Effector memory CD8-positive, alpha-beta T cell (primary cell): ENCODE results near the gene STARD13.
A peak's percentile ranks its signal among the peaks of the same experiment; 100 is the strongest.

ENCODE experiments used
- ATAC-seq: fragments of 150-1000 bp; cut with Tn5 transposase; replicated peaks from 2 replicates; pipeline ENCODE4 v1.10.0; 2021; ENCODE audit warnings: mild to moderate bottlenecking, moderate library complexity
- DNase-seq, 3 experiments: peaks; one replicate each; pipeline ENCODE4 v3.0.0; 2021
- H3K27ac Mint-ChIP-seq, 2 donors: one replicate each; pipeline ENCODE4 v1.8.0; 2022; ENCODE audit warnings: mild to moderate bottlenecking in 2 of 2, mixed read lengths in 2 of 2, moderate library complexity in 2 of 2
- H3K27me3 Mint-ChIP-seq, 2 donors: one replicate each; pipeline ENCODE4 v1.8.0; 2022; ENCODE audit warnings: mixed read lengths in 2 of 2
- H3K36me3 Mint-ChIP-seq: one replicate; pipeline ENCODE4 v1.8.0; 2022; ENCODE audit warnings: mild to moderate bottlenecking, moderate library complexity, mixed read lengths; ENCODE audit not compliant: insufficient read depth
- H3K4me1 Mint-ChIP-seq, 2 donors: one replicate each; pipeline ENCODE4 v1.8.0; 2022; ENCODE audit warnings: low read depth in 2 of 2, mixed read lengths in 2 of 2
- H3K4me3 Mint-ChIP-seq, 2 donors: one replicate each; pipeline ENCODE4 v1.8.0; 2022; ENCODE audit warnings: mild to moderate bottlenecking in 2 of 2, mixed read lengths in 2 of 2, moderate library complexity in 2 of 2
- H3K9me3 Mint-ChIP-seq, 2 donors: one replicate each; pipeline ENCODE4 v1.8.0; 2022; ENCODE audit warnings: mixed read lengths in 2 of 2

Gene STARD13

DNA sequence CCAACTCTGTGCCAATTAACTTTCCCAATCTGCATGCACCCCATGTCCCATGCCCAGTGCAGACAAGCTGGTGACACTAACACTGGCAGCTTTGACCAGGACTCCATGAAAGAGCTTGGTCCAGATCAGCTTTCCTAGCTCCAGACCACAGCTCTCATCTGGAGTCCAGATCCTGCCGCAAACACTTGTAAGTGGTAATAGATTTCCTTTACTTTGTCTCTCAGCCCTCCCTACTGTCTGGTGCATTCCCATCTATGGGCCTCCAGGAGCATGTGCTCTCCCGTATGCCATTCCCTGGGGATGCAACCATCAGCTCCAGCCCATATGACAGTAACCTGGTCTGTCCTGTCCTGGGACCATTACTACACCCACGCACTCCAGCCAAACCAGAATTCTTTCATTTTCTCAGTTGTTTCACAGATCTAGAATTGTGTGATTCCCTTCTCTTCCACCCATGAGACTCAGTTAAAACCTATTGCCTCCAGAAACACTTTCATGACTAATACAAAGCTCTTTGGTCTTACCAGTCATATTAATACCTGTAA, 4.9 kb upstream of the STARD13 start:
- H3K27me3 Mint-ChIP-seq = peaks cover 29 to 52% of the 10 kb centered on the region in 2 donors
- H3K4me3 Mint-ChIP-seq = no peak overlapping the region
- no peak for ATAC-seq
- DNase-seq = no peak
- no peak overlapping the region for H3K27ac Mint-ChIP-seq
- H3K36me3 Mint-ChIP-seq = no peaks in the 10 kb centered on the region
- H3K9me3 Mint-ChIP-seq = no peaks in the 10 kb centered on the region
- H3K4me1 Mint-ChIP-seq = peaks cover 11 to 13% of the 10 kb centered on the region in 2 donors

DNA sequence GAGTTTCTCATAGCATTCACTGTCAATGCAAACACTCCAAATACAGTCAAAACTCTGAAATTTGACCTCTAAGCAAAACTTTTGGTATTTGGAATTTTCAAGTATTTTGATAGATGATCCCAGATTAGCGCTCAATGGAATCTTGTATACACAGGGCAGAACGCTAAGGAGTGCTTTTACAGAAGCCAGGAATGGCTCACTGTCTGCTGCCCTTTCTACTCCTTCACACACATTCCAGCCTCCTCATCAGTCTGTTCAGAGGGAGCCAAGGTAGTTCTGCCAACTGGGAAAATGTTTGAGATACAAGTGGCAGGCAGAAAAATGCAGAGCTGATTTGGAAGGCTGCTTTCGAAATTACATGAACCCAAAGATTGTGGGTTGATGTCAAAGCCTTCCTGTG, 4.4 kb upstream of the STARD13 start:
- no peak for ATAC-seq
- H3K27me3 Mint-ChIP-seq = peaks cover 33 to 52% of the 10 kb centered on the region in 2 donors
- peaks cover 16 to 17% of the 10 kb centered on the region in 2 donors for H3K4me1 Mint-ChIP-seq
- H3K4me3 Mint-ChIP-seq = no peak overlapping the region
- H3K9me3 Mint-ChIP-seq = no peaks in the 10 kb centered on the region
- H3K27ac Mint-ChIP-seq = no peak overlapping the region
- DNase-seq = no peak
- H3K36me3 Mint-ChIP-seq = no peaks in the 10 kb centered on the region

DNA sequence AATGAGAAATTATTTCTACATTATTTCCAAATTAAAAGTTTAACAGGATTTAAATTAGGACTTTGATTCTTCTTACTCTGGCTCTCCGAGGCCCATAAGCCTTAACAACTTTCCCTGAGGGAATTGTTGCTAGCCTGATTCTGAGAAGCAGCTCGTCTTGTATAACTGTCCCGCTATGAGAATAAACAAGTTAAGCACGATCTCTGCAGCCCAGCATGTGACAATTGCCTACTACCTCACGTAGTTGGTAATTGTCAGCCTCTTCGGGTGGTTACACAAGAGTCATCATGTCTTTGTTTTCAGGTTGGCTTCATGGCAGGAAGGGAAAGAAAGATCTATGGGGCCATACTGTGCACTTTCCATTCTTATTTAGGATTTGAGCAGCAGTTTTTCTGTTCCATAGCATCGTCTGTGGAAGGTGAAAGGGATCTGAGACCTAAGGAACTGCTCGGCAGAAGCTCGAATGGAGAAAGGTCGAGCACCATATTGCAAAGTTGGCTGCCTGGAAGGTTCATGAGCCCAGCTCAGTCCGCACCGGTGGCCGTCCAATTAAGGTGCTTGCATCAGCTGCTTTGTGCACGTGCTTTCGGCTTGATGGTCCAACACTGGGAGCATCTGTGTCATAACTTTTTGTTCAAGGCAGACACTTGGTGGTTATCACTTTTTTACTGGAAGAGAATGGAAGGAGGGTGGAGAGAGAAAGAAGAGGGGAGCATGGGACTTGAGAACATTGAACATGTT, 1.8 kb upstream of the STARD13 start:
- H3K4me3 Mint-ChIP-seq = no peak overlapping the region
- DNase-seq (no peak), ATAC-seq (no peak)
- H3K9me3 Mint-ChIP-seq = no peaks in the 10 kb centered on the region
- H3K27ac Mint-ChIP-seq = no peak overlapping the region
- H3K36me3 Mint-ChIP-seq = no peaks in the 10 kb centered on the region
- H3K27me3 Mint-ChIP-seq = peaks cover 34 to 59% of the 10 kb centered on the region in 2 donors
- peaks cover 12% of the 10 kb centered on the region in 2 donors for H3K4me1 Mint-ChIP-seq

DNA sequence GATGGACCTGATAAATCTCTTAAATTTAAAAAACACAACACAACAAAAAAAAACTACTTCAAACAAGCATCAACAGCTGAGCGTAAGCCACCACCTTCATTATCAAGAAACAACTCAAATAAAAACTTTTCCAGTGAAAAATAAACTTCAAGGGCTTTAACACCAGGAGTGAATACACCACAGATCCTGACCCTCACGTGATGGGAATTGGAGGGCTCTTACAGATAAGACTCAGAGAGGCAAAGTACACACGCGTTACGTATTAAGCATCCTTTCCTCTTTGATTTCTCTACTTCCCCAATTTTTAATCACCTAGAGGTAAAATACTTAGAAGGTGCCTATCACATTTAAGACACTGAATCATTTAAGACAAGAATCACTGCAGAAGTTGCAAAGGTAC, 573 bp upstream of the STARD13 start:
- H3K4me1 Mint-ChIP-seq = peaks cover 12% of the 10 kb centered on the region in 2 donors
- ATAC-seq (no peak), DNase-seq (no peak)
- H3K9me3 Mint-ChIP-seq = no peaks in the 10 kb centered on the region
- no peak overlapping the region for H3K27ac Mint-ChIP-seq
- peak overlapping the region; percentile 69 to 77 for H3K4me3 Mint-ChIP-seq
- H3K36me3 Mint-ChIP-seq = no peaks in the 10 kb centered on the region
- H3K27me3 Mint-ChIP-seq = peaks cover 44 to 65% of the 10 kb centered on the region in 2 donors

DNA sequence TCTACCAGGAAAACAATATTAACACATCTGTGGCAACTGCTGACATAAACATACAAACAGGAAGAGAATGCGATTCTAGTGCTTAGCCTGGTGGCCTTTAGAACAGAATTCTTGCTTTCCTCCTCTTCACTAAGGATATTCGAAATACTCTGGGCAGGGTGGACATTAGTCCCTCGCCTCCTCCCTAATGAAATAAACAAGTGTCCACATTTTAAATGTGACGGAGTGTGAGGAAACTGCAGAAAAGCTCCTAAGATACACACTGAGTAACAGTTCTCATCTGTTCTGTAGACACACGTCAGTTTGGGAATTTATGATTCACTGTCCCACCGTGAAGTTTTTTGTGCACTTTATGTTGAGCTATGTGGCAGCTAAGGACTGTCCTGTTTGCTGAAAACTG, 639 bp downstream of the STARD13 start:
- H3K9me3 Mint-ChIP-seq = no peaks in the 10 kb centered on the region
- H3K27me3 Mint-ChIP-seq = peaks cover 44 to 65% of the 10 kb centered on the region in 2 donors
- DNase-seq (no peak), ATAC-seq (no peak)
- no peaks in the 10 kb centered on the region for H3K36me3 Mint-ChIP-seq
- peak overlapping the region; percentile 69 to 77 for H3K4me3 Mint-ChIP-seq
- H3K27ac Mint-ChIP-seq = no peak overlapping the region
- peaks cover 12% of the 10 kb centered on the region in 2 donors for H3K4me1 Mint-ChIP-seq

DNA sequence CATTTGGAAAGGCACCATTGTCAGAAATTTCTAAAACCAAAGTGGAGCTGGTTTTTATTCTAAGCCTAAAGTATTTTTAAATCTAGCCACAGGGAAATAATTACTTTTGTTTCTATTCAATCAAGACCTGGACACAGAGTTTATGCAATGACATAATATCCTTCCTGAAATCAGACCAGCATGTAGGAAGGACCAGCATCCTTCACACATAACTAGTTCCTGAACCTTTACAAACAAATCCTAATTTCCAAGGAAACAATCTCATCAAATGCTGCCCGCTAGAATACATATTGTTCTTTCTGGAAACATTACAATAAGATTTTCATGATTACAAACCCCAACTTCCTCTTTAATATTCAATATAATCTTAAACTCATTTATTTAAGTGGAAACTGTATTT, 1.5 kb downstream of the STARD13 start:
- ATAC-seq (no peak), DNase-seq (no peak)
- no peaks in the 10 kb centered on the region for H3K9me3 Mint-ChIP-seq
- H3K4me3 Mint-ChIP-seq = no peak overlapping the region
- H3K27me3 Mint-ChIP-seq = peaks cover 47 to 65% of the 10 kb centered on the region in 2 donors
- H3K4me1 Mint-ChIP-seq = peaks cover 12% of the 10 kb centered on the region in 2 donors
- H3K36me3 Mint-ChIP-seq = no peaks in the 10 kb centered on the region
- no peak overlapping the region for H3K27ac Mint-ChIP-seq

DNA sequence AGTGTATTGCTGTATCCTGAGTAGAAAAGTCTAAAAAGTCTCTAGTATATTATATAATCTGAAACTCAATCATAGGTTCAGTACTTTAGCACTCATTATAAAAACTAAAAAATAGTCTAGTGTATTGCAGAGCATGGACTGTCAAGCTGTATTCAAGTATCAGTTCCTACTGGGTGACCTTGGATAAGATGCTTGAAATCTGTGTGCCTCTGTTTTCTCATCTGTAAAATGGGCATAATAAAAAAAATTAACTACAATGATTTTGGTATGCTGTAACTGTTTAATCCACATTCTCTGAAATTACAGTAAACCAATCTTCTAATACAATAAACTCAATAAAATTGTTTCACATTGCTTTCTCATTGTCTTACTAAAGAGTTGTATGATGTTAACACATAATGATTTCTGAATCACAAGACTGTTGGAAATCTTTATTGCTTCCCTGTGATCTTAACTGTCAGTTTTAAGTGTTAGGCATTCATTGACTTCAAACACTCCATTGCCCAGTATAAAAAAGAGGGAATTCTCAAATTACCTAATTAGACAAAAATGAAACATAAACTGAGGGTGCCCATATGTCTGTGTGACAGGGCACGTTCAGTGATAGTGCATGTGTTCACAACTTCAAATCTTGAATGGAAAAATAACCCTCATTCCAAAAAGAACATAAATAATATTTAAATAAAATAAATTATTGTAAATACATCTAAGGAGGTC, 2.2 kb downstream of the STARD13 start:
- Mint-ChIP-seq H3K4me1 (peaks cover 12% of the 10 kb centered on the region in 2 donors), H3K27me3 (peaks cover 50 to 60% of the 10 kb centered on the region in 2 donors), H3K9me3 (no peaks in the 10 kb centered on the region), H3K36me3 (no peaks in the 10 kb centered on the region), H3K4me3 (no peak overlapping the region), H3K27ac (no peak overlapping the region)
- ATAC-seq (no peak), DNase-seq (no peak)

DNA sequence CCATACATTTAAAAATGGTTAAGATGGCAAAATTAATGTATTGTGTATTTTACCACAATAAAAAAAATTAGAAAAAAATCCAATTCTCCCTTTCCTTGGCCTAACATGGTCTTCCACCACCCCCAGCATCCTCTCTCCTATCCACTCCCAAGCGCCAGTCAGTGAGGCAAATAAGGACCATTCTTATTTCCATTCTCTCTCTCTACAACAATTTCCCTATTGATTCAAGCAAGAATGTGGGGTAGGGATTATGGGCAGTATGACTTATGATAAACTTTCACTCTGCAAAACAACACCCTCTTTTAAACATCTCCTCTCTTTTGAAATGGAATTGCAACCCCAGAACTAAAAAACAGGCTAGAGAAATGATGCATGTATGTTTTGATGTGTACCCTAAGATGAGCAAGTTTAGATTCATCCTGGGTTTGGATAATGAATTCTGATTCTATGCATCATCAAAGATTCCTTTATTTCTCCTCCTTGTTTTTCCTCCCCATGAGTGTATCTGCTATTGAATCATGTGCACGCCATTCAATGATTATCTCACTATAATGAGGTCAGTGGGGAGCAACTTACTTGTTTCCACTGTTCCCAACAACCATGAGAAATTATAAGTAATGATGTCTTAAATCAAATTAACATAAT, 3.5 kb downstream of the STARD13 start:
- H3K36me3 Mint-ChIP-seq = no peaks in the 10 kb centered on the region
- H3K27ac Mint-ChIP-seq = no peak overlapping the region
- H3K9me3 Mint-ChIP-seq = no peaks in the 10 kb centered on the region
- no peak for DNase-seq
- H3K4me1 Mint-ChIP-seq = peaks cover 12% of the 10 kb centered on the region in 2 donors
- ATAC-seq = no peak
- no peak overlapping the region for H3K4me3 Mint-ChIP-seq
- peaks cover 47 to 51% of the 10 kb centered on the region in 2 donors for H3K27me3 Mint-ChIP-seq

DNA sequence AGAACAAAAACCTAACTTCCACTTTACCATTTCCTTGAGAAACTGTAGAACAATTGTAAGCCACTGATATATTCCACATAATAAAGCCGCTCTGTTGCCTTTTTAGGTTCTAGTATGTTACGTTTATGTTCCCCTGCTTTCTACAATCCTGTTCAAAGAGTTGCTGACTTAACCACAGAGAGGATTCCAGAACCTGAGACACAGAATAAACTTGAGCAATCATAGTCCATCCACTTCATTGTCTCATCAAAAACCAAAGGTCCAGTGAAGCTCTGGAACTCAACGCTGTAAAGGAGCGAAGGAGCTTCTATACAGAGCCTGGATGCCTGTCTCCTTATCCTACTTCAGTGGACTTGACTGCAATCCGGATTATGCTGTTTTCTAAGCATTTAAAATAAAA, 4.6 kb downstream of the STARD13 start:
- Mint-ChIP-seq H3K9me3 (no peaks in the 10 kb centered on the region), H3K4me3 (no peak overlapping the region), H3K27ac (no peak overlapping the region), H3K36me3 (no peaks in the 10 kb centered on the region), H3K4me1 (peaks cover 9% of the 10 kb centered on the region in 2 donors), H3K27me3 (peaks cover 39 to 41% of the 10 kb centered on the region in 2 donors)
- no peak for ATAC-seq
- DNase-seq = no peak

DNA sequence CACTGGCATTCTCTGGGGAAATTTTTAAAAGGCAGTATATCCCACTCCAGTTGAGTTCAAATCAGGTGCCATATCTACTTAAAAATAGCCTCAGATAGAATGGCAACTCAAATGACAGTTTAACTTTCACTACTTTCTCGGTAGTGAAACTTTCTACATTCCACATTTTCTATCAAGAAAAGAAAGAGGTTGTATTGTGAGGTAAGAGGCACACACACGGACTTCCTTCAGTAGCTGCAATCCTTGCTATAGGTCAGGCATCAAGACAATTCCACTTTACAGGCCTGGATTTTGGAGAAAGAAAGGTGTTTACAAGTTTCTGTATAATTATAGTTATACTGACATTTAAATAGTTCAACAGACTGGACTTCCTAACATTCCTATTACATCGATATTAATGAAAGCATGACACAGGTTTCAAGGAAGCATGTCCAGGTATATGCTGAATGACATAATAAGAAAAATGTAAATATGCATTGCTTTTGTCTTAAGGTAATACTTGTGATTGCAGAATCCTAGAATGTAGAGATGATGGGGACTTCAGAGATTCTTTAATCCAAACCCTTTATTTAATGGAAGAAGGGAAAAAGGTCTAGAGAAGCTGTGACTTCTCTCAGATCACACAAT, 5.2 kb downstream of the STARD13 start:
- H3K4me3 Mint-ChIP-seq = no peak overlapping the region
- H3K27me3 Mint-ChIP-seq = peaks cover 34 to 36% of the 10 kb centered on the region in 2 donors
- H3K27ac Mint-ChIP-seq = no peak overlapping the region
- no peak for ATAC-seq
- no peak for DNase-seq
- no peaks in the 10 kb centered on the region for H3K9me3 Mint-ChIP-seq
- peaks cover 4% of the 10 kb centered on the region in 2 donors for H3K4me1 Mint-ChIP-seq
- no peaks in the 10 kb centered on the region for H3K36me3 Mint-ChIP-seq

DNA sequence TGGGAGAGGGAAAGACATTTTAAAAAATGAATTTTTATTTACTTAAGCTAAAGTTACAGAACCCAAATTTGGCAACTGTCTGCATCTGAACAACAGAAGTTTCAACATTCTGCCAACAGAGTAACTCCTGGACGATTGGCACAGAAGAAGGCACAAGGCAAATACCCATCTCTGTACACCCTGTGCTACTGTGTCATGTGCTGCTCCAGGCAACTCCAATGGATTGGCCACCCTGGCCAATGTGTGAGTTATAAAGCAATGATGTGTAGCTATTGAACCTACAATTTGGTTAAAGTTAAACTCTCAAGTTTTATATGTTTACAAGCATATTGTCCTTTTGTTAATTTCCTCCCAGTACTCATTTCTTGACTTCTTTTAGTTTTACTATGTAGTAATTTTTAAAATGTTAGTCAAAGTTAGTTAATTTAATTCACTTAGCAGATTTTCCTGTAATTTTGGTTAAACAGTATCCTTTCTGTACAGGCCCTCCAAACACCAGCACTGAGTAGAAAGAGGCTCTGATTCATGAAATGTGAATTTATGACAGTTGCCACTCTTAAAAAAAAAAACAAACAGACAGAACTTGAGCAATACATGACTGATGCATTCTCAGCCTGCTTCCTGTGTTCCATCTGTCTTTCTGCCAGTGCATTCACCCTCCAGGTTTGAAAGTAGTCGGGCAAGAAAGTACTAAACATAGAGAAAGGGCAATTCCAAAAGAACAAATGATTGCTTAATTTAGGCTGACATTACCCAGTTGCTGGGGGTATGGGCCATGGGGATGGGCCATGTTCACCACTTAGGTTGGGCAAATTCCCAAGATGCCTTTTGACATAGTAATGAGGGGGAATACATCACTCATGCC, 5.9 kb downstream of the STARD13 start:
- peaks cover 27 to 28% of the 10 kb centered on the region in 2 donors for H3K27me3 Mint-ChIP-seq
- no peak for DNase-seq

DNA sequence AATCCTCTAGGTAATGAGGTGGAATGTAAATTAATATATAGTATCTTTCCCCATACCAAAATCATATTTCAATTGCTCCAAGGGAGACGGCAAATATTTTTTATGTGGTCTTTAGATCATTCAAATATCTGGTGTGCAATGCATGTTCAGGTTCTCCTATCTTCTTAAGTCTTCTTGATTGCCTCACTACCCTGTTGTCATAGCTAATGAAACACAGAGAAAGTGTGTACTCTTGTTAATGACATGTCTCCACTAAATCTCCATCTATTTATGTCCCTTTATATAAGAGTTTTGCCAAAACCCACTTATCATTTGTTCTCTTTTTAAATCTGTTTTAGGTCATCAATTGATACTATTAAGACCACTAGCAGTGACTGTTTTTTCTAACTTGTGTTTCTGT, 6.6 kb downstream of the STARD13 start:
- H3K36me3 Mint-ChIP-seq = no peaks in the 10 kb centered on the region
- H3K4me1 Mint-ChIP-seq = no peaks in the 10 kb centered on the region
- DNase-seq (no peak), ATAC-seq (no peak)
- H3K9me3 Mint-ChIP-seq = no peaks in the 10 kb centered on the region
- peaks cover 23 to 24% of the 10 kb centered on the region in 2 donors for H3K27me3 Mint-ChIP-seq
- H3K4me3 Mint-ChIP-seq = no peak overlapping the region
- H3K27ac Mint-ChIP-seq = no peak overlapping the region

More for the DNA sequence above, 5.9 kb downstream of the STARD13 start:
- no peak overlapping the region for H3K4me3 Mint-ChIP-seq
- H3K9me3 Mint-ChIP-seq = no peaks in the 10 kb centered on the region
- H3K27ac Mint-ChIP-seq = no peak overlapping the region
- H3K36me3 Mint-ChIP-seq = no peaks in the 10 kb centered on the region
- no peaks in the 10 kb centered on the region for H3K4me1 Mint-ChIP-seq
- no peak for ATAC-seq
